ENCODE measurements around the gene GGT6. TPM values are rescaled to one million over a fixed set of nuclear protein-coding genes. Genes with fewer than 3 reads are reported as not detected.

Gene GGT6
- total and polyA plus RNA-seq, 4 donors, result 2.8 to 12.3 (median 7.4) TPM

GRCh38 chr17:4576161-4576558, 15.8 kb upstream of the GGT6 start:
- ATAC-seq (ENCODE audit: insufficient read depth, low FRiP score), result no peak
- WGBS, 2 donors, result 80 to 84% methylated on average over 6 of the region's 6 CpGs
- no peak overlapping the region for H3K27ac ChIP-seq (ENCODE audit: low read depth in 1 of 2, low read length in 1 of 2)
- no peak overlapping the region for H3K4me3 ChIP-seq
- peaks cover 0 to 15% (median 3%) of the 10 kb centered on the region in 5 donors for H3K4me1 ChIP-seq (ENCODE audit: control insufficient read depth in 5 of 5, insufficient read depth in 5 of 5, low read length in 5 of 5)
- no peaks in the 10 kb centered on the region for H3K36me3 ChIP-seq (ENCODE audit: control insufficient read depth in 4 of 4, insufficient read depth in 4 of 4, low read length in 4 of 4)
- no peak for DNase-seq
- TF ChIP-seq CTCF (IDR thresholded peaks at IDR 0.05; ENCODE audit: control extremely low read depth, extremely low read depth), result no peak
- no peaks in the 10 kb centered on the region for H3K27me3 ChIP-seq (ENCODE audit: control insufficient read depth in 3 of 3, insufficient read depth in 3 of 3, low read length in 2 of 3)
- H3K9me3 ChIP-seq (ENCODE audit: control insufficient read depth in 4 of 4, insufficient read depth in 3 of 4, low read length in 3 of 4), result no peaks in the 10 kb centered on the region
- H3K9ac ChIP-seq (ENCODE audit: insufficient read depth in 1 of 2, low read length in 2 of 2), result no peak overlapping the region

- ATAC-seq (ENCODE audit: insufficient read depth, low FRiP score) (no peak), DNase-seq (no peak)
- WGBS, 2 donors, result 90 to 96% methylated on average over 9 of the region's 9 CpGs
Observed at GRCh38 chr17:4574448-4575045, 14.2 kb upstream of the GGT6 start.

GRCh38 chr17:4573669-4574068, 13.3 kb upstream of the GGT6 start:
- no peaks in the 10 kb centered on the region for H3K36me3 ChIP-seq (ENCODE audit: control insufficient read depth in 4 of 4, insufficient read depth in 4 of 4, low read length in 4 of 4)
- no peak for ATAC-seq (ENCODE audit: insufficient read depth, low FRiP score)
- H3K27me3 ChIP-seq (ENCODE audit: control insufficient read depth in 3 of 3, insufficient read depth in 3 of 3, low read length in 2 of 3), result no peaks in the 10 kb centered on the region
- H3K27ac ChIP-seq (ENCODE audit: low read depth in 1 of 2, low read length in 1 of 2), result no peak overlapping the region
- H3K4me3 ChIP-seq, result no peak overlapping the region
- TF ChIP-seq CTCF (IDR thresholded peaks at IDR 0.05; ENCODE audit: control extremely low read depth, extremely low read depth), result no peak
- H3K9ac ChIP-seq (ENCODE audit: insufficient read depth in 1 of 2, low read length in 2 of 2), result no peak overlapping the region
- H3K4me1 ChIP-seq (ENCODE audit: control insufficient read depth in 5 of 5, insufficient read depth in 5 of 5, low read length in 5 of 5), result peaks cover 0 to 13% (median 3%) of the 10 kb centered on the region in 5 donors
- 69 to 81% methylated on average over 7 of the region's 7 CpGs for WGBS, 2 donors
- no peaks in the 10 kb centered on the region for H3K9me3 ChIP-seq (ENCODE audit: control insufficient read depth in 4 of 4, insufficient read depth in 3 of 4, low read length in 3 of 4)
- no peak for DNase-seq

More at GRCh38 chr17:4574448-4575045, 14.2 kb upstream of the GGT6 start:
- peaks cover 0 to 13% (median 3%) of the 10 kb centered on the region in 5 donors for H3K4me1 ChIP-seq (ENCODE audit: control insufficient read depth in 5 of 5, insufficient read depth in 5 of 5, low read length in 5 of 5)
- no peaks in the 10 kb centered on the region for H3K9me3 ChIP-seq (ENCODE audit: control insufficient read depth in 4 of 4, insufficient read depth in 3 of 4, low read length in 3 of 4)
- TF ChIP-seq CTCF (IDR thresholded peaks at IDR 0.05; ENCODE audit: control extremely low read depth, extremely low read depth), result no peak
- no peaks in the 10 kb centered on the region for H3K36me3 ChIP-seq (ENCODE audit: control insufficient read depth in 4 of 4, insufficient read depth in 4 of 4, low read length in 4 of 4)
- H3K9ac ChIP-seq (ENCODE audit: insufficient read depth in 1 of 2, low read length in 2 of 2), result no peak overlapping the region
- H3K27ac ChIP-seq (ENCODE audit: low read depth in 1 of 2, low read length in 1 of 2), result no peak overlapping the region
- no peaks in the 10 kb centered on the region for H3K27me3 ChIP-seq (ENCODE audit: control insufficient read depth in 3 of 3, insufficient read depth in 3 of 3, low read length in 2 of 3)
- no peak overlapping the region for H3K4me3 ChIP-seq

DNA sequence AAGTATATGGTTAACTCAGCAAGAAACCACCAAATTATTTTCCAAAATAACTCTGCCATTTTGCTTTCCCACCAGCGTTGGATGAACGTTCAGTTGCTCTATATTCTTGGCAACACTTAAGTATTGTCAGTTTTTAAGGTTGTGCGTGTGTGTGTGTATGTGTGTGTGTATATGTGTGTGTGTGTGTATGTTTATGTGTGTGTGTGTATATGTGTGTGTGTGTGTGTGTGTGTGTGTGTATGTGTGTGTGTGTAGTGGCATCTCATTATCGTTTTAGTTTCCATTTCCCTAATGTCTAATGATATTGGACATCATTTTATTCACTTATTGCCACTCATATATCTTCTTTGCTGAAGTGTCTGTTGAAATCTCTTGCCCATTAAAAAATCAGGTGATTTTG, 12.7 kb upstream of the GGT6 start:
- H3K4me1 ChIP-seq (ENCODE audit: control insufficient read depth in 5 of 5, insufficient read depth in 5 of 5, low read length in 5 of 5), result peaks cover 0 to 13% (median 3%) of the 10 kb centered on the region in 5 donors
- no peak overlapping the region for H3K4me3 ChIP-seq
- no peaks in the 10 kb centered on the region for H3K27me3 ChIP-seq (ENCODE audit: control insufficient read depth in 3 of 3, insufficient read depth in 3 of 3, low read length in 2 of 3)
- H3K27ac ChIP-seq (ENCODE audit: low read depth in 1 of 2, low read length in 1 of 2), result no peak overlapping the region
- no peaks in the 10 kb centered on the region for H3K9me3 ChIP-seq (ENCODE audit: control insufficient read depth in 4 of 4, insufficient read depth in 3 of 4, low read length in 3 of 4)
- H3K36me3 ChIP-seq (ENCODE audit: control insufficient read depth in 4 of 4, insufficient read depth in 4 of 4, low read length in 4 of 4), result no peaks in the 10 kb centered on the region
- no peak for TF ChIP-seq CTCF (IDR thresholded peaks at IDR 0.05; ENCODE audit: control extremely low read depth, extremely low read depth)
- 80 to 82% methylated on average over 4 of the region's 4 CpGs for WGBS, 2 donors
- ATAC-seq (ENCODE audit: insufficient read depth, low FRiP score) (no peak), DNase-seq (no peak)
- no peak overlapping the region for H3K9ac ChIP-seq (ENCODE audit: insufficient read depth in 1 of 2, low read length in 2 of 2)
